Common myeloid progenitor, CD34-positive (primary cell): ENCODE results near the gene TMEM63A.

ENCODE experiments used
- CTCF ChIA-PET: fragments of 350-600 bp; sonication (Branson Sonifier 250); formaldehyde crosslinking; loops from one replicate; lab custom pipeline; 2021; ENCODE audit warnings: antibody characterized with exemption; lab: Charles Lee
- POLR2A ChIA-PET: fragments of 350-600 bp; sonication (Branson Sonifier 250); formaldehyde crosslinking; loops from one replicate; lab custom pipeline; 2021; ENCODE audit warnings: antibody characterized with exemption; lab: Charles Lee
- DNase-seq, 3 donors: peaks; one replicate each; pipeline versions ENCODE4 v3.0.0 to v3.0.0-alpha.2; 2013
- H3K27ac ChIP-seq, 2 experiments: 1 replicate in 1 of 2; 2 replicates in 1 of 2; pipeline ENCODE4 v1.7.0; 2013; ENCODE audit warnings: inconsistent platforms in 2 of 2, low read length in 2 of 2, mild to moderate bottlenecking in 2 of 2, low read depth in 1 of 2, moderate library complexity in 1 of 2; ENCODE audit not compliant: severe bottlenecking in 2 of 2, insufficient read depth in 1 of 2, poor library complexity in 1 of 2
- H3K27me3 ChIP-seq, 5 experiments: replicated peaks in 2 of 5; 1 replicate in 3 of 5; 2 replicates in 2 of 5; pipeline versions ENCODE4 v1.6.1 to v1.7.0; 2013; ENCODE audit warnings: low read length in 4 of 5, mild to moderate bottlenecking in 2 of 5, moderate library complexity in 2 of 5, inconsistent platforms in 1 of 5; ENCODE audit not compliant: insufficient read depth in 5 of 5, control insufficient read depth in 4 of 5
- H3K36me3 ChIP-seq, 4 experiments: 1 replicate in 2 of 4; 2 replicates in 2 of 4; pipeline versions ENCODE4 v1.6.1 to v1.7.0; 2013; ENCODE audit warnings: low read length in 3 of 4, control low read depth in 1 of 4, mild to moderate bottlenecking in 1 of 4; ENCODE audit not compliant: control insufficient read depth in 4 of 4, insufficient read depth in 4 of 4
- H3K4me1 ChIP-seq, 4 experiments: 1 replicate in 3 of 4; 2 replicates in 1 of 4; pipeline versions ENCODE4 v1.6.1 to v1.7.1; 2013; ENCODE audit warnings: low read length in 3 of 4, mild to moderate bottlenecking in 3 of 4, control low read depth in 1 of 4, inconsistent platforms in 1 of 4, moderate library complexity in 1 of 4; ENCODE audit not compliant: control insufficient read depth in 4 of 4, insufficient read depth in 4 of 4; ENCODE audit errors: control extremely low read depth in 1 of 4
- H3K4me3 ChIP-seq, 7 experiments: 1 replicate in 4 of 7; 2 replicates in 3 of 7; pipeline versions ENCODE4 v1.5.1 to v1.7.0; 2013; ENCODE audit warnings: mild to moderate bottlenecking in 7 of 7, low read length in 6 of 7, moderate library complexity in 6 of 7, inconsistent platforms in 2 of 7, low read depth in 2 of 7, control low read depth in 1 of 7; ENCODE audit not compliant: insufficient read depth in 4 of 7, control insufficient read depth in 1 of 7; ENCODE audit errors: extremely low read depth in 1 of 7
- H3K9me3 ChIP-seq, 5 experiments: 1 replicate in 4 of 5; 2 replicates in 1 of 5; pipeline versions ENCODE4 v1.6.1 to v1.7.1; 2013; ENCODE audit warnings: low read length in 4 of 5, mild to moderate bottlenecking in 2 of 5, inconsistent platforms in 1 of 5, low read depth in 1 of 5, moderate library complexity in 1 of 5; ENCODE audit not compliant: control insufficient read depth in 4 of 5, insufficient read depth in 2 of 5; ENCODE audit errors: control extremely low read depth in 1 of 5
- WGBS: methylation state at CpG from one replicate; pipeline ENCODE4 v1.1.5; 2013; ENCODE audit not compliant: insufficient coverage; 5-methylcytosine and 5-hydroxymethylcytosine counted together

The TMEM63A gene

GRCh38 chr1:225861834-225862580, 20.2 kb downstream of the TMEM63A start:
- H3K4me1 ChIP-seq, result peaks cover 0 to 25% (median 18%) of the 10 kb centered on the region in 4 experiments
- H3K36me3 ChIP-seq, result peaks cover 5 to 76% (median 55%) of the 10 kb centered on the region in 4 experiments
- no peak overlapping the region for H3K4me3 ChIP-seq
- DNase-seq, result no peak
- WGBS, result 98% methylated on average over 5 of the region's 13 CpGs
- CTCF ChIA-PET, result interaction anchor here (1.1 to 1.4 kb wide), 3 partner anchors 14 to 100 kb away, joined by 3 to 4 read pairs (median 3); no protein-coding TSS in a partner anchor
- H3K9me3 ChIP-seq, result no peaks in the 10 kb centered on the region
- no peak overlapping the region for H3K27ac ChIP-seq
- H3K27me3 ChIP-seq, result no peaks in the 10 kb centered on the region
- POLR2A ChIA-PET, result no interaction called here

DNA sequence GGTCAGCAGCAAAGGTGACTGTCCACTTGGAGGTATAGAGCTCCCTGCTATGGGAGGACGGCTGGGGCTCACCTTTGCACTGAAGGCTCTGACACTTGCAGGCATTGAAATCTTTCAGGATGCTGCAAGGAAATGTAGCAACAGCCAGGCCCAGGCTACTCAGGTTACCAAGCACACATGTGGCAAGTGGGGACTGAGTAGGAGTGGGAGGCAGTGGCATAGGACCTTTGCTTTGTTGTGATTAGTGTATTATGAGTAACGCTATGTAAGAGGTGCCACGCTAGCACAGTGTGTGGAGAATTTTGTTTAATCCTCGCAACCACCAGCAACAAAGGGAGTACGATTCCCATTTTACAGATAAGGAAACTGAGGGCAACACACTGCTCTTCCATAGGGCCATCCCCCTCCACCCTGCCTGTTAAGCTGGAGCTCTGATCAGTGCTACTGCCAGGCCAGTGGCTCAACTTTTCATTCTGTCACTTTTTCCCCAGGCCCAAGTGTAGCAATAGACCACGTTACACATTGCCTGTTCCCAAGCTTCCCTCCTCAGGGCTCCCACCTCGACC, 21.2 kb downstream of the TMEM63A start:
- Histone ChIP-seq H3K9me3 (no peaks in the 10 kb centered on the region), H3K4me3 (no peak overlapping the region), H3K36me3 (peaks cover 6 to 77% (median 57%) of the 10 kb centered on the region in 4 experiments), H3K27me3 (no peaks in the 10 kb centered on the region), H3K4me1 (peaks cover 0 to 22% (median 11%) of the 10 kb centered on the region in 4 experiments), H3K27ac (no peak overlapping the region)
- CTCF ChIA-PET, result interaction anchor here (0.9 to 1.7 kb wide), 5 partner anchors 13 to 101 kb away, joined by 3 to 4 read pairs (median 3); no protein-coding TSS in a partner anchor
- no peak for DNase-seq
- POLR2A ChIA-PET, result no interaction called here
- WGBS, result 100% methylated on average over 7 of the region's 7 CpGs

- ChIA-PET CTCF (interaction anchor here (0.5 to 1.7 kb wide), 7 partner anchors 10 to 182 kb away, joined by 3 to 4 read pairs (median 3); no protein-coding TSS in a partner anchor), POLR2A (no interaction called here)
- no peak overlapping the region for H3K4me3 ChIP-seq
- H3K27ac ChIP-seq, result no peak overlapping the region
- no peak for DNase-seq
- peaks cover 4 to 77% (median 56%) of the 10 kb centered on the region in 4 experiments for H3K36me3 ChIP-seq
- H3K4me1 ChIP-seq, result peaks cover 0 to 19% (median 5%) of the 10 kb centered on the region in 4 experiments
- H3K9me3 ChIP-seq, result no peaks in the 10 kb centered on the region
- 100% methylated on average over 4 of the region's 5 CpGs for WGBS
- H3K27me3 ChIP-seq, result no peaks in the 10 kb centered on the region
Measured at GRCh38 chr1:225860107-225860506, 22.1 kb downstream of the TMEM63A start.

- WGBS, result 95% methylated on average over 4 of the region's 5 CpGs
- ChIA-PET POLR2A (interaction anchor here (1.1 kb wide), 1 partner anchor 81 kb away, joined by 5 read pairs; the partner anchor contains the start of gene SRP9), CTCF (interaction anchor here (1.1 to 1.7 kb wide), 5 partner anchors 9 to 19 kb away, joined by 3 to 4 read pairs (median 3); no protein-coding TSS in a partner anchor)
- Histone ChIP-seq H3K27ac (no peak overlapping the region), H3K4me1 (peaks cover 0 to 13% (median 5%) of the 10 kb centered on the region in 4 experiments), H3K9me3 (no peaks in the 10 kb centered on the region), H3K4me3 (no peak overlapping the region), H3K27me3 (no peaks in the 10 kb centered on the region), H3K36me3 (peaks cover 11 to 82% (median 63%) of the 10 kb centered on the region in 4 experiments)
- no peak for DNase-seq
Measured at GRCh38 chr1:225859151-225859550, 23.0 kb downstream of the TMEM63A start.

- Histone ChIP-seq H3K27ac (no peak overlapping the region), H3K36me3 (peaks cover 16 to 86% (median 70%) of the 10 kb centered on the region in 4 experiments), H3K27me3 (no peaks in the 10 kb centered on the region), H3K4me1 (peaks cover 0 to 10% (median 5%) of the 10 kb centered on the region in 4 experiments), H3K9me3 (no peaks in the 10 kb centered on the region), H3K4me3 (no peak overlapping the region)
- DNase-seq, result no peak
- POLR2A ChIA-PET, result interaction anchor here (0.5 kb wide), 1 partner anchor 704 kb away, joined by 3 read pairs; no protein-coding TSS in a partner anchor
- CTCF ChIA-PET, result interaction anchor here (0.9 to 1.7 kb wide), 5 partner anchors 8 to 24 kb away, joined by 3 to 5 read pairs (median 3); no protein-coding TSS in a partner anchor
- 79% methylated on average over 4 of the region's 7 CpGs for WGBS
Measured at GRCh38 chr1:225857256-225857655, 24.9 kb downstream of the TMEM63A start.

DNA sequence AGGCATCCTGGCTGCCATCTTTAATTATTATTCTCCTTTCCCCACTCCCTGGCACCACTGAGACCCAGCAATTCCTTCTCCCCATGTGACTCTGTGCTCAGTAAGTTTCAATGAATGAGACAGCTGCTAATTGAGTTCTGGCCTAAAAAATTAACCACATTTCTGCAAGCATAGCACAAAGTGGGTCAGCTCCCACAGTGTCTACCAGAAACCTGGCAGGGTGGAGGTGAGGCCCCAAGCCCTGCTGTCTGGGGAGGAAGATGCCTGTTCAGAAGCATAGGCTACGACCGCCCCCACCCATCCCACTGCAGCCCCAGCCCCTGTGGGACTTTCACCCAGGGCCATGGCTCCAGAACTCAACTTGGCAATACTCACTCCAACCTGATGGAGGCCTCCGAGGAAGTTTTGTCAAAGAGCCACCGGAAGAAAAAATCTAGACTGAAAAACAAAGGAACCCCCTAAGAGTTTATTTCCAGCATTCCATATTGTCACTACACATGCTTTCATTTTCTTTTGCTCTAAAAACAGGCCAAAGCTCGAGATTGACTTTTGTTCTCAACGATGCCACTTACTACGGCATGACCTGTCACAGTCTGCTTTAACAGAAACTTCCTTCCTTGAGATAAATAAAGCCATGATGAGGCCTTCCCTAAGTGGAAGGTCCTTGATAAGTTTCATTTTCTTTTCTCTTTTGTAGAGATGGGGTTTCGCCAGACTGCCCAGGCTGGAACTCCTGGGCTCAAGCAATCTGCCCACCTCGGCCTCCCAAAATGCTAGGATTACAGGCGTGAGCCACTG, 26.5 kb downstream of the TMEM63A start:
- H3K27ac ChIP-seq, result peak overlapping the region in 1 of 2 experiments; percentile 6

More for the DNA sequence above, 26.5 kb downstream of the TMEM63A start:
- 49% methylated on average over 6 of the region's 10 CpGs for WGBS
- no peak overlapping the region for H3K4me3 ChIP-seq
- H3K4me1 ChIP-seq, result peaks cover 0 to 10% (median 5%) of the 10 kb centered on the region in 4 experiments
- CTCF ChIA-PET, result interaction anchor here (0.8 to 1.7 kb wide), 9 partner anchors 10 to 381 kb away, joined by 3 to 8 read pairs (median 4); partner anchors contain the start of gene TMEM63A
- DNase-seq, result peak in 2 of 3 donors; percentile 36 to 49
- no peaks in the 10 kb centered on the region for H3K27me3 ChIP-seq
- H3K9me3 ChIP-seq, result no peaks in the 10 kb centered on the region
- POLR2A ChIA-PET, result no interaction called here
- peaks cover 19 to 83% (median 67%) of the 10 kb centered on the region in 4 experiments for H3K36me3 ChIP-seq
